H1 (cell line): ENCODE measurements around the gene ALOX12. TPM values are rescaled to one million over a fixed set of nuclear protein-coding genes. Genes with fewer than 3 reads are reported as not detected.

Experiments used
- CTCF ChIA-PET: fragments of 300-600 bp; sonication (Branson Sonifier 250); formaldehyde crosslinking; loops from one replicate; lab custom pipeline; 2021; ENCODE audit not compliant: partially characterized antibody; lab: Charles Lee
- POLR2A ChIA-PET: fragments of 300-600 bp; sonication (Branson Sonifier 250); formaldehyde crosslinking; loops from one replicate; lab custom pipeline; 2021; ENCODE audit warnings: inconsistent platforms; ENCODE audit not compliant: partially characterized antibody; lab: Charles Lee
- DNase-seq, 2 experiments: peaks; one replicate each; pipeline versions ENCODE4 v3.0.0 to v3.0.0-alpha.2; 2010 to 2022; ENCODE audit warnings: low spot score in 2 of 2, low read depth in 1 of 2, mixed read lengths in 1 of 2
- FAIRE-seq: peaks from 2 replicates; lab custom pipeline; 2011; peaks lifted over from hg19 to GRCh38; lab: Jason Lieb, UNC
- H2AFZ ChIP-seq: 2 replicates; pipeline ENCODE4 v1.8.1; 2012; ENCODE audit warnings: low read length, inconsistent platforms
- H2AK5ac ChIP-seq: 2 replicates; pipeline ENCODE4 v1.6.1; 2013; ENCODE audit warnings: low read depth, low read length
- H2BK120ac ChIP-seq: replicated peaks from 2 replicates; pipeline ENCODE3; 2013; ENCODE audit warnings: low read depth, low read length, inconsistent platforms
- H2BK12ac ChIP-seq: 2 replicates; pipeline ENCODE4 v1.6.1; 2013; ENCODE audit warnings: low read depth, low read length
- H2BK15ac ChIP-seq: 2 replicates; pipeline ENCODE4 v1.6.1; 2013; ENCODE audit warnings: low read length
- H2BK20ac ChIP-seq: 2 replicates; pipeline ENCODE4 v1.6.1; 2013; ENCODE audit warnings: low read length
- H2BK5ac ChIP-seq: 2 replicates; pipeline ENCODE4 v1.6.1; 2013; ENCODE audit warnings: low read depth, low read length
- H3K14ac ChIP-seq: 2 replicates; pipeline ENCODE4 v1.6.1; 2013; ENCODE audit warnings: inconsistent platforms; ENCODE audit not compliant: insufficient read length
- H3K18ac ChIP-seq: 2 replicates; pipeline ENCODE4 v1.6.1; 2013; ENCODE audit warnings: low read length; ENCODE audit errors: extremely low read depth
- H3K23ac ChIP-seq: 2 replicates; pipeline ENCODE4 v1.6.1; 2013; ENCODE audit warnings: inconsistent platforms; ENCODE audit not compliant: insufficient read length
- H3K23me2 ChIP-seq: 2 replicates; pipeline ENCODE4 v1.6.1; 2013; ENCODE audit warnings: low read depth, low read length
- H3K27ac ChIP-seq: 2 replicates; pipeline ENCODE4 v1.6.1; 2011; ENCODE audit warnings: low read depth, low read length, inconsistent platforms
- H3K27me3 ChIP-seq, 4 experiments: replicated peaks in 1 of 4; 1 replicate in 1 of 4; 2 replicates in 3 of 4; pipeline versions ENCODE4 v1.6.1 to v1.8.1; 2011 to 2013; ENCODE audit warnings: low read length in 3 of 4, mild to moderate bottlenecking in 3 of 4, inconsistent platforms in 2 of 4, mixed read lengths in 2 of 4, moderate library complexity in 1 of 4; ENCODE audit not compliant: control insufficient read depth in 3 of 4, insufficient read depth in 3 of 4; ENCODE audit errors: extremely low read depth in 1 of 4
- H3K36me3 ChIP-seq, 4 experiments: 2 replicates each; pipeline versions ENCODE4 v1.6.1 to v1.8.1; 2011 to 2013; ENCODE audit warnings: mild to moderate bottlenecking in 4 of 4, low read length in 3 of 4, moderate library complexity in 2 of 4, control low read depth in 1 of 4, inconsistent platforms in 1 of 4; ENCODE audit not compliant: insufficient read depth in 4 of 4, control insufficient read depth in 2 of 4
- H3K4ac ChIP-seq: replicated peaks from 2 replicates; pipeline ENCODE3; 2013; ENCODE audit warnings: low read length, low read depth, mixed read lengths, inconsistent platforms; ENCODE audit not compliant: insufficient read length
- H3K4me1 ChIP-seq, 4 experiments: replicated peaks in 1 of 4; 1 replicate in 1 of 4; 2 replicates in 3 of 4; pipeline versions ENCODE4 v1.6.1 to v1.8.1; 2011 to 2013; ENCODE audit warnings: low read length in 3 of 4, inconsistent platforms in 2 of 4, mixed read lengths in 1 of 4; ENCODE audit not compliant: insufficient read depth in 4 of 4, control insufficient read depth in 3 of 4
- H3K4me2 ChIP-seq, 2 experiments: 2 replicates each; pipeline versions ENCODE4 v1.6.1 to v1.8.1; 2011 to 2013; ENCODE audit warnings: low read depth in 2 of 2, low read length in 2 of 2, control low read depth in 1 of 2, inconsistent platforms in 1 of 2, mild to moderate bottlenecking in 1 of 2; ENCODE audit not compliant: insufficient read depth in 1 of 2
- H3K4me3 ChIP-seq, 4 experiments: fragments of 200-600, 300-600 bp in 1 of 4; sonication (generic), shearing (Covaris generic), sonication (Bioruptor Twin) in 1 of 4; 2 replicates each; pipeline versions ENCODE4 v1.5.1 to v1.8.1; 2011 to 2016; ENCODE audit warnings: low read length in 4 of 4, low read depth in 3 of 4, control low read depth in 2 of 4, inconsistent platforms in 2 of 4, mild to moderate bottlenecking in 2 of 4, mixed read lengths in 1 of 4, moderate library complexity in 1 of 4; ENCODE audit not compliant: insufficient read depth in 2 of 4; ENCODE audit errors: extremely low read depth in 1 of 4
- H3K56ac ChIP-seq: replicated peaks from 2 replicates; pipeline ENCODE3; 2013; ENCODE audit warnings: low read depth, mild to moderate bottlenecking, mixed read lengths, low read length, inconsistent platforms; ENCODE audit not compliant: insufficient read length
- H3K79me1 ChIP-seq: 2 replicates; pipeline ENCODE4 v1.6.1; 2013; ENCODE audit warnings: low read depth, low read length, control low read depth
- H3K79me2 ChIP-seq, 2 experiments: 2 replicates each; pipeline versions ENCODE4 v1.6.1 to v1.8.1; 2012 to 2013; ENCODE audit warnings: low read length in 2 of 2, mild to moderate bottlenecking in 2 of 2, inconsistent platforms in 1 of 2; ENCODE audit not compliant: insufficient read depth in 2 of 2, control insufficient read depth in 1 of 2
- H3K9ac ChIP-seq, 4 experiments: replicated peaks in 1 of 4; 1 replicate in 1 of 4; 2 replicates in 3 of 4; pipeline versions ENCODE4 v1.6.1 to v1.8.1; 2011 to 2013; ENCODE audit warnings: low read depth in 3 of 4, low read length in 3 of 4, control low read depth in 2 of 4, mild to moderate bottlenecking in 2 of 4, moderate library complexity in 2 of 4, inconsistent platforms in 1 of 4; ENCODE audit errors: extremely low read depth in 1 of 4
- H3K9me3 ChIP-seq, 2 experiments: 2 replicates each; pipeline versions ENCODE4 v1.6.1 to v1.8.1; 2012 to 2013; ENCODE audit warnings: mild to moderate bottlenecking in 2 of 2, moderate library complexity in 2 of 2, control low read depth in 1 of 2, inconsistent platforms in 1 of 2, low read depth in 1 of 2, low read length in 1 of 2, mixed read lengths in 1 of 2; ENCODE audit not compliant: insufficient read depth in 2 of 2
- H4K20me1 ChIP-seq, 2 experiments: replicated peaks in 1 of 2; 2 replicates each; pipeline versions ENCODE3 to v1.8.1; 2011 to 2013; ENCODE audit warnings: inconsistent platforms in 2 of 2, low read length in 2 of 2, mild to moderate bottlenecking in 1 of 2; ENCODE audit not compliant: insufficient read depth in 2 of 2, control insufficient read depth in 1 of 2
- H4K5ac ChIP-seq: 2 replicates; pipeline ENCODE4 v1.6.1; 2013; ENCODE audit warnings: low read length, low read depth, mixed read lengths, inconsistent platforms; ENCODE audit not compliant: insufficient read length
- H4K8ac ChIP-seq: 2 replicates; pipeline ENCODE4 v1.8.0; 2013; ENCODE audit warnings: mild to moderate bottlenecking, moderate library complexity, low read length, inconsistent platforms; ENCODE audit not compliant: insufficient read depth; ENCODE audit errors: extremely low read depth
- H4K91ac ChIP-seq: replicated peaks from 2 replicates; pipeline ENCODE3; 2013; ENCODE audit warnings: low read length, mixed read lengths, inconsistent platforms; ENCODE audit not compliant: insufficient read length
- BRCA1 ChIP-seq: IDR thresholded peaks from 2 replicates; pipeline ENCODE4 v1.6.1; 2012; ENCODE audit warnings: low read depth, low read length, improper control_type of control experiment
- CTCF ChIP-seq, 3 experiments: IDR thresholded peaks; 1 replicate in 2 of 3; 2 replicates in 1 of 3; pipeline versions ENCODE4 v1.5.1 to v1.6.1; 2011; ENCODE audit warnings: low read length in 3 of 3, mild to moderate bottlenecking in 3 of 3, inconsistent platforms in 2 of 3, low read depth in 1 of 3, moderate library complexity in 1 of 3; ENCODE audit not compliant: insufficient read depth in 1 of 3; ENCODE audit errors: control extremely low read depth in 1 of 3
- EP300 ChIP-seq, 2 experiments: IDR thresholded peaks; 1 replicate in 1 of 2; 2 replicates in 1 of 2; pipeline ENCODE4 v1.6.1; 2011 to 2012; ENCODE audit warnings: low read depth in 2 of 2, low read length in 2 of 2, mild to moderate bottlenecking in 2 of 2, borderline replicate concordance in 1 of 2, inconsistent platforms in 1 of 2, moderate library complexity in 1 of 2
- KDM4A ChIP-seq: IDR thresholded peaks from one replicate; pipeline ENCODE4 v1.7.1; 2012; ENCODE audit warnings: low read depth, mild to moderate bottlenecking, moderate library complexity, low read length, inconsistent platforms; ENCODE audit not compliant: severe bottlenecking
- PHF8 ChIP-seq: fragments of 200-600 bp; sonication (generic); conservative IDR thresholded peaks from 2 replicates; pipeline ENCODE4 v1.7.1; 2012; ENCODE audit warnings: low read depth, mild to moderate bottlenecking, inconsistent platforms, low read length, moderate library complexity
- RBBP5 ChIP-seq: IDR thresholded peaks from 2 replicates; pipeline ENCODE4 v1.7.1; 2012; ENCODE audit warnings: low read depth, mild to moderate bottlenecking, inconsistent platforms, low read length, moderate library complexity, borderline replicate concordance
- RNF2 ChIP-seq: fragments of 200-900, 300-1000 bp; sonication (generic); IDR thresholded peaks from 2 replicates; pipeline ENCODE4 v1.7.1; 2016; ENCODE audit warnings: borderline replicate concordance, low read depth, mild to moderate bottlenecking, antibody characterized with exemption, low read length; ENCODE audit not compliant: poor library complexity, severe bottlenecking; ENCODE audit errors: missing control alignments
- WGBS, 2 experiments: shearing (Covaris generic) in 1 of 2; methylation state at CpG; one replicate each; pipeline versions ENCODE4 v1.1.6 to v1.1.7; 2013 to 2015; ENCODE audit warnings: low lambda C conversion rate in 2 of 2, mixed read lengths in 2 of 2, inconsistent platforms in 1 of 2, low coverage in 1 of 2, missing lambda C conversion rate in 1 of 2; ENCODE audit not compliant: insufficient replicate concordance in 2 of 2, insufficient coverage in 1 of 2, insufficient read length in 1 of 2; ENCODE audit errors: extremely low coverage in 1 of 2, missing lambda C conversion rate in 1 of 2; 5-methylcytosine and 5-hydroxymethylcytosine counted together
- polyA plus RNA-seq, 7 experiments: library from polyadenylated mRNA; depleted of rRNA in 3 of 7; stranded (reverse) in 5 of 7; unstranded in 2 of 7; fragments of >200 nt in 5 of 7; fragments of 200-250 nt in 2 of 7; gene quantifications; 1 replicate in 5 of 7; 2 replicates in 1 of 7; 4 replicates in 1 of 7; pipeline versions ENCODE4 v1.2.1 to v1.2.3, GENCODE V29; 2011 to 2013; ENCODE audit warnings: missing spikeins in 2 of 7, mixed read lengths in 2 of 7
- total RNA-seq: library from RNA; stranded (reverse); fragmentation: NEBNext Ultra II Directional; extraction: Animal tissue kit (Norgen Biotek cat#: 25700); gene quantifications from 2 replicates; pipeline ENCODE4 v1.2.1, GENCODE V29; 2021

The ALOX12 gene
- total and polyA plus RNA-seq, 2 of the 8 experiments (the other 6 are each of a cell fraction or from before 2014, with no cell fraction given), result 1.4 to 2.0 TPM

GRCh38 chr17:7043182-7043496 is 47.3 kb downstream of the ALOX12 start:
- DNase-seq, result no peak
- POLR2A ChIA-PET, result interaction anchor here (0.6 to 1.5 kb wide), 4 partner anchors 19 to 196 kb away, joined by 3 to 4 read pairs (median 4); partner anchors contain the start of gene PHF23
- 7% methylated on average over 12 of the region's 21 CpGs; no CpG with 5 or more reads in 1 of the 2 experiments for WGBS, 2 experiments
- Histone ChIP-seq H3K56ac (peak overlapping the region; percentile 7), H3K27me3 (peaks cover 3 to 33% (median 32%) of the 10 kb centered on the region in 4 experiments), H3K36me3 (no peaks in the 10 kb centered on the region), H3K79me2 (no peaks in the 10 kb centered on the region), H3K79me1 (no peaks in the 10 kb centered on the region), H4K5ac (no peak overlapping the region), H4K8ac (peak overlapping the region; percentile 87), H2BK20ac (no peak overlapping the region), H2BK120ac (no peak overlapping the region), H3K27ac (no peak overlapping the region), H3K23me2 (peaks cover 32% of the 10 kb centered on the region; the same call in 1 of the 2 replicates), H3K18ac (peak overlapping the region; percentile 48), H3K9ac (no peak overlapping the region), H2BK12ac (no peak overlapping the region), H2BK15ac (peak overlapping the region; percentile 46; the same call in 1 of the 2 replicates), H3K4ac (peak overlapping the region; percentile 66), H2BK5ac (no peak overlapping the region), H3K14ac (no peak overlapping the region), H3K4me2 (peak overlapping the region; percentile 93 to 94), H3K9me3 (no peaks in the 10 kb centered on the region), H4K20me1 (peaks cover 0 to 9% of the 10 kb centered on the region in 2 experiments), H3K23ac (no peak overlapping the region), H2AK5ac (no peak overlapping the region), H3K4me1 (peaks cover 0 to 18% (median 17%) of the 10 kb centered on the region in 4 experiments; a peak in 6 of 7 replicates), H3K4me3 (peak overlapping the region; percentile 37 to 66 (median 47)), H2AFZ (no peak overlapping the region; the same call in 1 of the 2 replicates), H4K91ac (no peak overlapping the region)
- peak; percentile 4 for TF ChIP-seq KDM4A
- TF ChIP-seq RBBP5, result 0 out of 2 replicates have a peak, but pooled peaks have one; percentile 12
- TF ChIP-seq RNF2, result peak; percentile 45
- no peak for TF ChIP-seq EP300 (IDR thresholded peaks at IDR 0.05; ENCODE audit: borderline replicate concordance in 1 of 2, low read depth in 2 of 2, low read length in 2 of 2)
- TF ChIP-seq BRCA1, result no peak
- TF ChIP-seq CTCF (IDR thresholded peaks at IDR 0.05; ENCODE audit: control extremely low read depth in 1 of 3, insufficient read depth in 1 of 3, low read depth in 1 of 3, low read length in 3 of 3), result no peak
- TF ChIP-seq PHF8, result no peak
- CTCF ChIA-PET, result interaction anchor here (0.8 to 7.1 kb wide), 8 partner anchors 11 to 171 kb away, joined by 3 to 60 read pairs (median 8); partner anchors contain the start of gene ASGR1
- no peak for FAIRE-seq
